Activated naive CD8-positive, alpha-beta T cell treated with anti-CD3 and anti-CD28 coated beads, Interleukin-2, amount 50 U/mL, for 16 hours (primary cell): ENCODE data around the gene FCAMR.

Source experiments
- DNase-seq: peaks from one replicate; pipeline ENCODE4 v3.0.0-alpha.2; 2020; ENCODE audit warnings: low read depth, low spot score

Gene FCAMR

GRCh38 chr1:206909161-206909882 is 60.9 kb downstream of the FCAMR start:
- DNase-seq: no peak

- no peak for DNase-seq
These were observed 62.2 kb downstream of the FCAMR start for GRCh38 chr1:206908038-206908437.
